Ramos (cell line): ENCODE measurements around the gene CHSY3.

Experiments
- in situ Hi-C: fragments of 300-500 bp; cut with MboI; formaldehyde crosslinking; loops from one replicate; pipeline ENCODE4 v1.14.3; 2022; ENCODE audit warnings: low sequenced_read_pairs; ENCODE audit not compliant: unreplicated experiment

Gene CHSY3

GRCh38 chr5:130077007-130077406 lies 172.7 kb downstream of the CHSY3 start:
- in situ Hi-C loops, result no loop called here

DNA sequence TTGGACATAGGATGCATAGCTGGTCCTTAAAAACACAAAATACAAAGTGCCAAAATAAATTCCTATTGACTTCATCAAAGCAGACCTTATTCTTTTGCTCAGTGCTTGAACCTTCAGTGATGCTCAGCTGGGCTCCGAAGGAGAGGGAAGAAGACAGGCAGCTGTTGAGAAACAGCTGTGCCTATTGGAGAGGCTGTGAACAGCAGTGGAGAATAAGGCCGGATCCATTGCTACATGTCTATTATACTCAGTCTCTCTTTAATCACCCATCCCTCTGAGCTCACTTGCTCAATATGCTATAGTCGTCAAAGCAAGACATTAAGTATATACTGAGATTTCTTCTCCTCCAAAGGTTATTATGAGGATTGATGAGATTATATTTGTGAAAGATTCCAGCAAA lies 174.4 kb downstream of the CHSY3 start:
- in situ Hi-C loops, result no loop called here

- in situ Hi-C loops, result no loop called here
Measured at GRCh38 chr5:130090569-130091270, 186.5 kb downstream of the CHSY3 start.

- in situ Hi-C loops, result no loop called here
Measured at GRCh38 chr5:130092991-130093390, 188.7 kb downstream of the CHSY3 start.

GRCh38 chr5:130096483-130096882 lies 192.2 kb downstream of the CHSY3 start:
- in situ Hi-C loops, result no loop called here

- in situ Hi-C loops, result no loop called here
Measured at GRCh38 chr5:130099008-130099407, 194.7 kb downstream of the CHSY3 start.

DNA sequence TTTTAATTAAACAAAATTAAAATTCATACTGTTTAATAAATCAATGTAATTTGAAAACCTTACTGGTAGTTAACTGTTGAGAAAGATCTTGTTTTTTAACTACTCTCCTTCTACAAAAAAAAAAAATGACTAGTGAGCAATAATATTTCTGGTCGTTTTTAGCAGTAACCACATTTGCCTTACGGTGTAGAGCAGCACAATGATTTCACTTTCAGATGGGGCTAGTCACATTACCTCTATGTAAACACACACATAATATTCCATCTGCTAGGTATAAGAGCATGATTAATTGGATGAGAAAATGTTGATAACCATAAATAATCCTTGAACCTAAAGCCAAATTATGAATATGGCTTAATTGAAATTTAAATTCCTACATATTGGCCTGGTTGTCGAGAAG lies 198.1 kb downstream of the CHSY3 start:
- in situ Hi-C loops, result loop anchor here (25.0 kb wide), 1 partner anchor 1285 kb away; no protein-coding TSS in a partner anchor

GRCh38 chr5:130102960-130103359 lies 198.7 kb downstream of the CHSY3 start:
- in situ Hi-C loops, result loop anchor here (25.0 kb wide), 1 partner anchor 1284 kb away; no protein-coding TSS in a partner anchor

DNA sequence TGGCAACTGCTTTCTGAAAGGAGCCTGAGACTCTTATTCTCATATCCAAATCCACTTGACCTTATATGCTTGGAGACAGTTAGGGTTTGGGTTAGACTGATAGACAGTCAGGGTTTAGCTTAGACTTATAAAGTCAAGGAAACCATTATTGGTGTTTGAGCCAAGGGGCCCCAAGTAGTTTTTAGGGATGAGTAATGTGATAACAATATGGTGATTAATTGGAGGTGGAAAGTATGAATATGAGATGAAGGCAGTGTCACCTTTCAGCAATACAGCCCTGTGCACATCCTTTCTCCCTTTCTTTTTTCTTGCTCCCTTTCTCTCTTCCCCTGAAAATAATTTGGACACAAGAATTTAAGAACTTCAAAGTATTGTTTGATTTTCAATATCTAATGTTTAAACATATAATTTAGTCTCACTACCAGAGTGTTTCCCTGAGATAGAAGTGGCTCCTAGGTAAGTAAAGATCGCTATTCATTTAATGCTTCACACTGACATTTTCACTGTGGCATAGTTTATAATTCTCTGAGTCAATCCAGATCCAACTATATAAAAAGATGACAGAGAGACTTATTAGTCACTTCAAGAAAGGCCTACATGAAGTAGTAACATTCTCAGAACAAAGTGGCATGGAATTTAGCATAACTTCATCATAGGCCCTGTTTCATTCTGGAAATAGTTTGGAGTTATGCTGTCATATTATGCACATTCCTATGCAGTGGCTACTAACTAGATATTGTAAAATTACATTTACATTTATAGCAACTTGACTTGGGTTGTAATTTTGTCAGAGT lies 200.8 kb downstream of the CHSY3 start:
- in situ Hi-C loops, result loop anchor here (25.0 kb wide), 1 partner anchor 1282 kb away; no protein-coding TSS in a partner anchor

DNA sequence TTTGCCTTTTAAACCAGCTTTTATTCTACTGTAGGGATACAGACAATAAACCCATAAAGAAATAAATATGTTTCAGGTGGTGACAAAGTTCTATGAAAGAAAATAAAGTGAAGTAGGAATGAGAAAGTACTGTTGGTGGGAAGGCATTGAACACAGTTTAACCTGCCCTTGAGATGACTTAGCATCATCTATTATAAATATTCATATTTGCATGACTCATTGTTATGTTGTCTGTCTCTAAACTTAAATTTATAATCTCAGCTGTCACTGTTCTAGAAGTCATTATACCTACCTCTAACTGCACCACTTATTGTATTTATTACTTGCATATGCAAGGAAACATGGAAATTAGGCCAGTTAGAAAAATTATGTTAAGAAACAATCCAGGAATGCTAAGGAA lies 202.2 kb downstream of the CHSY3 start:
- in situ Hi-C loops, result loop anchor here (25.0 kb wide), 1 partner anchor 1281 kb away; no protein-coding TSS in a partner anchor

DNA sequence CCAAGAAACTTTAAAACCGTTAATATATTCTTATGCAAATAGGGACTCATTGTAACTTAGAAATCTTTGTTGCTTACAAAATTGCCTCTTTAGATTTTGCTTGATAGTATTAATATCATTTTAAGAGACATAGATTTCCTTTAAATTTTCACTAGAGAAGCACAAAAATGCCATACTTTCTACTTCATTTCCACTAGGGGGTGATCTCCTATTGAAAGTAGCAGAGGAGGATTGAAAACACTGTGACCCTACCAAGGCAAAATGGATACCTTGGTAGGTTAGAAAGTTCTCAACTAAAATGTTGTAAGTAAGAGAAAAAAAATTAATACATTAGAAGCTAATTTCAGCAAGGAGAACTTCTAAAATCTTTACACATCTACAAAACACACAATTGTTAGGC lies 204.9 kb downstream of the CHSY3 start:
- in situ Hi-C loops, result loop anchor here (25.0 kb wide), 1 partner anchor 1278 kb away; no protein-coding TSS in a partner anchor

DNA sequence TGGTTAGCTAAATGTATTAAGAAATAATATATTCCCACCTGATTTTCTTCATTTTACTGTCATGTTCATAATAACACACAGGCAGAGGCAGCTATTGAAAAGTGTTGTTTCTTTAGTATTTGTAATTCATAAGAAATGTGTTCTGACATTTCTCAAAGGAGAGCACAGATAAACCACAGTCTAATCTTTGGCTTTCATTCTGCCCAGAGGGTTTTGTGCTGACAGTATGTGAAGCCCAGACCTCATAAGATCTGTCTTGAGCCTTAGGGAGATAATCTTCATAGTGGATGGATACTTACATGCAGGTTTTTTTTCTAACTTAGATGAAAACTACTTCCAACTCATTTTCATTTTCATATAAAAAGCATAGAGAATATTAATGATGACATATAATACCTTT lies 206.1 kb downstream of the CHSY3 start:
- in situ Hi-C loops, result loop anchor here (25.0 kb wide), 1 partner anchor 1277 kb away; no protein-coding TSS in a partner anchor

- in situ Hi-C loops, result loop anchor here (25.0 kb wide), 1 partner anchor 1276 kb away; no protein-coding TSS in a partner anchor
Measured at GRCh38 chr5:130111746-130112145, 207.5 kb downstream of the CHSY3 start.

GRCh38 chr5:130112246-130112645 lies 208.0 kb downstream of the CHSY3 start:
- in situ Hi-C loops, result loop anchor here (25.0 kb wide), 1 partner anchor 1275 kb away; no protein-coding TSS in a partner anchor

DNA sequence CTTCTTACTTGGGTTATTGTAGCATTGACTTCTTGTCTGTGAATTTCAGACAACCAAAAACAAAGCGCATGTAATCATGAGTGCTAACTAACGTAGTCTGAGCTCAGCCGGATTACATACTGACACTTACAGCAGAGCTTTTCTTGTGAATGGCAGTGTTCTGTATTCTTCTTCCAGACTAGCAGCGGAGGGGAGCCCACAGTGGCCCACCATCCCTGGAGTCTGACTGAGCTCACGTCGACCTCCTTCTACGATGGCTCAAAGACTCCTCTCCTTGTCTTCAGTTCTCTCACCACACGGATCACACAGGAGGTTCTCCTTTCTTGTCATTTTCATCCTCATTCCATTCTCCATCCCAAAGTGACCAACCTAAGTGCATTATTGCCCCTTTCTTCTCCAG lies 211.4 kb downstream of the CHSY3 start:
- in situ Hi-C loops, result loop anchor here (25.0 kb wide), 1 partner anchor 1272 kb away; no protein-coding TSS in a partner anchor

GRCh38 chr5:130116462-130116861 lies 212.2 kb downstream of the CHSY3 start:
- in situ Hi-C loops, result loop anchor here (25.0 kb wide), 1 partner anchor 1271 kb away; no protein-coding TSS in a partner anchor

DNA sequence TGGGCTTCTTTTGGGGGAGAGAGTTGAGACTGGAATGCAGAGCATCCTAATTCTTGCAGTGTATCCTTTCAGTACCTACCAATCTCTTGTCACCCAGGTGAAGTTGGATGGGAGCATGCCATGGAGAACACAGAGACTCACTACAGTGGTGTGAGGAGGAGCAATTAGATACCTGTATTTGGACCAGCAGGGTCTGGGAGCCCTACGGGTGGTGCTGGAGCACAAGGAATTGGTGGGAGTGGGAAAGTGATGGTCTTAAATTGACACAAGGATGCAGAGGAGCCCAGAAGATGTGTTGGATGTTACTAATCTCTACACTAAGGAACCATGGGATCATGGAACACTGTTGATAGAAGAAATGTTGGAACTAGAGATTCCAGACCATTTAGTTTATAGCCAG lies 212.7 kb downstream of the CHSY3 start:
- in situ Hi-C loops, result loop anchor here (25.0 kb wide), 1 partner anchor 1270 kb away; no protein-coding TSS in a partner anchor

DNA sequence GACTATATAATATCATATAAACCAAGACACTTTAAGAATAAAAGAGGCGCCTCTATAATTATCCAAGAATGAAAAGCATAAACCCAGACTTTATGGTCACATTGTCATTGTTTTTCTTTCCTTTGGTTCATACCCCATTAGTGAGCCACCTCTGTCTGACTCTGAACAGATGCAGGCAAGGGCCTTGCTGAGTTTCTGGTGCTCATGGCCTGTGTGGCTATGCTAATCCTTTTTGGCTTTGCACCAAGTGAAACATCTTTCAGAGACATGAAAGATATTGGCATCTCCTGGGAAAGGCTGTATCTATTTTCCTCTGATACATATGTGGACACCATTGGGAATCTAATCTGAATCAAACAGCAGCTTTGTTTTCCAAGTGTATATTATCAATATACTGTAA lies 222.5 kb downstream of the CHSY3 start:
- in situ Hi-C loops, result no loop called here

- in situ Hi-C loops, result no loop called here
Measured at GRCh38 chr5:130135506-130135905, 231.2 kb downstream of the CHSY3 start.

DNA sequence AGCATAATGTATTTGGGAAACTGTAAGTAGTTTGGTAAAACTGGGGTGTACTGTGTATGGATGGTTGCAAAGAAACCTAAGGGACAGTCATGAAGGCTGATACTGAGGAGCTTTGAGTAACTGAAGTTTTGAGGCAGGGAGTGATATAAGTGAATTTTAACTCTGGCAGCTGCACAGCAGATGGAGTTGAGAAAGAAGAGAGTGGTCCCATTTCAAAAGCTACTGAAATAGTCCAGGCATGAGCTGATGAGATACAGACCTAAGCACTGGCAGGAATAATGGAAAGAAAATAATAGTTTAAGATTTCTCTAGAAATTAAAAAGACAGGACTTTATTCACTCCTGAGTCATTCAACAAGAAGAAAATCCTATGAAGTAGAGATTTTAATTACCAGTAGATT lies 232.0 kb downstream of the CHSY3 start:
- in situ Hi-C loops, result no loop called here

- in situ Hi-C loops, result no loop called here
Measured at GRCh38 chr5:130137681-130138080, 233.4 kb downstream of the CHSY3 start.
